Fibroblast of lung (primary cell): ENCODE data around the gene NDFIP2. TPM values are rescaled to one million over a fixed set of nuclear protein-coding genes. Genes with fewer than 3 reads are reported as not detected.
A peak's percentile ranks its signal among the peaks of the same experiment; 100 is the strongest.

Source experiments
- DNase-seq, 2 donors: peaks; one replicate each; pipeline versions ENCODE4 v3.0.0 to v3.0.0-alpha.2; 2010; ENCODE audit warnings: low read depth in 2 of 2
- H2AFZ ChIP-seq: 2 replicates; pipeline ENCODE4 v1.5.1; 2012; ENCODE audit warnings: low read length, control low read depth, inconsistent platforms
- H3K27ac ChIP-seq: 2 replicates; pipeline ENCODE4 v1.5.1; 2011; ENCODE audit warnings: low read length, control low read depth; ENCODE audit not compliant: insufficient read depth
- H3K27me3 ChIP-seq: 2 replicates; pipeline ENCODE4 v1.5.1; 2011; ENCODE audit warnings: mild to moderate bottlenecking, low read length; ENCODE audit not compliant: control insufficient read depth, insufficient read depth
- H3K36me3 ChIP-seq: 2 replicates; pipeline ENCODE4 v1.5.1; 2011; ENCODE audit warnings: low read length; ENCODE audit not compliant: control insufficient read depth, insufficient read depth
- H3K4me1 ChIP-seq: 2 replicates; pipeline ENCODE4 v1.5.1; 2011; ENCODE audit warnings: low read length; ENCODE audit not compliant: control insufficient read depth, insufficient read depth; ENCODE audit errors: extremely low read depth
- H3K4me2 ChIP-seq: 2 replicates; pipeline ENCODE4 v1.5.1; 2011; ENCODE audit warnings: low read length, control low read depth; ENCODE audit not compliant: insufficient read depth; ENCODE audit errors: extremely low read depth
- H3K4me3 ChIP-seq, 4 experiments: fragments of 200-600 bp in 1 of 4; sonication (generic) in 1 of 4; replicated peaks in 1 of 4; 2 replicates each; pipeline ENCODE4 v1.5.1; 2011 to 2016; ENCODE audit warnings: low read length in 4 of 4, low read depth in 3 of 4, mild to moderate bottlenecking in 3 of 4, control low read depth in 2 of 4, inconsistent platforms in 1 of 4, mixed read lengths in 1 of 4; ENCODE audit not compliant: insufficient read depth in 1 of 4; ENCODE audit errors: control extremely low read depth in 1 of 4
- H3K79me2 ChIP-seq: 2 replicates; pipeline ENCODE4 v1.5.1; 2012; ENCODE audit warnings: mild to moderate bottlenecking, low read length, inconsistent platforms; ENCODE audit not compliant: control insufficient read depth, insufficient read depth
- H3K9ac ChIP-seq: 2 replicates; pipeline ENCODE4 v1.5.1; 2011; ENCODE audit warnings: mild to moderate bottlenecking, low read length, control low read depth; ENCODE audit not compliant: insufficient read depth
- H3K9me3 ChIP-seq: 2 replicates; pipeline ENCODE4 v1.5.1; 2012; ENCODE audit warnings: low read depth, low read length; ENCODE audit not compliant: control insufficient read depth, insufficient read depth
- H4K20me1 ChIP-seq: 2 replicates; pipeline ENCODE4 v1.5.1; 2011; ENCODE audit warnings: low read length; ENCODE audit not compliant: control insufficient read depth, insufficient read depth; ENCODE audit errors: extremely low read depth
- EZH2 ChIP-seq: IDR thresholded peaks from 2 replicates; pipeline ENCODE4 v1.5.1; 2012; ENCODE audit warnings: low read length, control low read depth, mild to moderate bottlenecking; ENCODE audit errors: missing control alignments
- polyA plus RNA-seq, 2 donors: library from polyadenylated mRNA; depleted of rRNA in 1 of 2; stranded (reverse) in 1 of 2; unstranded in 1 of 2; fragments of >200 nt; gene quantifications; 2 replicates each; pipeline ENCODE4 v1.2.1, GENCODE V29; 2011 to 2012; ENCODE audit warnings: missing spikeins in 1 of 2
- total RNA-seq: library from RNA; depleted of rRNA; stranded (reverse); fragments of >200 nt; gene quantifications from 2 replicates; pipeline ENCODE4 v1.2.1, GENCODE V29; 2014
- TF ChIP-seq, protein P1 (sequence below), 2 donors: IDR thresholded peaks in 1 of 2; conservative IDR thresholded peaks in 1 of 2; 1 replicate in 1 of 2; 2 replicates in 1 of 2; pipeline ENCODE4 v1.5.1; 2011 to 2012; ENCODE audit warnings: low read length in 2 of 2, control low read depth in 1 of 2, inconsistent platforms in 1 of 2, low read depth in 1 of 2, mild to moderate bottlenecking in 1 of 2

The NDFIP2 gene
- total and polyA plus RNA-seq, 2 donors (not counting 1 experiment from before 2014, with no cell fraction given), result 39.1 to 46.4 TPM

DNA sequence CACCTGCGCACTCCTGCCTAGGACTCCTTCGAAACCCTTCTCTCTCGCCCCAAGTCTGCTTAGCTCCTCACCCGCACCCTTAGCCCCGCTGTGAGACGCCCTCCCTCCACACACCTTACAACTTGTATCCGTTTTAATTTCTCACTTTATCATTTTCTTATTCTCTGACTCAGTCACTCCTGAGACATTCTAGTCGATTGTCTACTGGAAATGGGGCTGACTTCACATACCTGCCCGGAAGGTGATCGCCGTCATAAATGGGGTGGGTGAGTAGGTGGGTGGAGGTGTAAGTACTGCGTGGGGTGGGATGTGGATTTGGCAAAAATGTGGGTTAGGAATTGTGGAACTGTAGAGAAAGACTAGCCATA is 714 bp downstream of the NDFIP2 start:
- Histone ChIP-seq H3K27ac (peak overlapping the region; percentile 81), H2AFZ (peak overlapping the region; percentile 64), H3K4me1 (peaks cover 7% of the 10 kb centered on the region), H3K36me3 (no peaks in the 10 kb centered on the region), H3K27me3 (peaks cover 17% of the 10 kb centered on the region), H3K4me3 (peak overlapping the region; percentile 80 to 90 (median 88)), H3K79me2 (peaks cover 16% of the 10 kb centered on the region), H3K4me2 (peak overlapping the region; percentile 93), H3K9ac (peak overlapping the region; percentile 91), H3K9me3 (no peaks in the 10 kb centered on the region), H4K20me1 (no peaks in the 10 kb centered on the region)
- no peak for TF ChIP-seq EZH2
- TF ChIP-seq, protein P1, sequence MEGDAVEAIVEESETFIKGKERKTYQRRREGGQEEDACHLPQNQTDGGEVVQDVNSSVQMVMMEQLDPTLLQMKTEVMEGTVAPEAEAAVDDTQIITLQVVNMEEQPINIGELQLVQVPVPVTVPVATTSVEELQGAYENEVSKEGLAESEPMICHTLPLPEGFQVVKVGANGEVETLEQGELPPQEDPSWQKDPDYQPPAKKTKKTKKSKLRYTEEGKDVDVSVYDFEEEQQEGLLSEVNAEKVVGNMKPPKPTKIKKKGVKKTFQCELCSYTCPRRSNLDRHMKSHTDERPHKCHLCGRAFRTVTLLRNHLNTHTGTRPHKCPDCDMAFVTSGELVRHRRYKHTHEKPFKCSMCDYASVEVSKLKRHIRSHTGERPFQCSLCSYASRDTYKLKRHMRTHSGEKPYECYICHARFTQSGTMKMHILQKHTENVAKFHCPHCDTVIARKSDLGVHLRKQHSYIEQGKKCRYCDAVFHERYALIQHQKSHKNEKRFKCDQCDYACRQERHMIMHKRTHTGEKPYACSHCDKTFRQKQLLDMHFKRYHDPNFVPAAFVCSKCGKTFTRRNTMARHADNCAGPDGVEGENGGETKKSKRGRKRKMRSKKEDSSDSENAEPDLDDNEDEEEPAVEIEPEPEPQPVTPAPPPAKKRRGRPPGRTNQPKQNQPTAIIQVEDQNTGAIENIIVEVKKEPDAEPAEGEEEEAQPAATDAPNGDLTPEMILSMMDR (conservative IDR thresholded peaks at IDR 0.05 in 1 of 2, IDR thresholded peaks at IDR 0.05 in 1 of 2; ENCODE audit: low read depth in 1 of 2, low read length in 2 of 2), result no peak
- DNase-seq, result peak in 1 of 2 donors; percentile 24

DNA sequence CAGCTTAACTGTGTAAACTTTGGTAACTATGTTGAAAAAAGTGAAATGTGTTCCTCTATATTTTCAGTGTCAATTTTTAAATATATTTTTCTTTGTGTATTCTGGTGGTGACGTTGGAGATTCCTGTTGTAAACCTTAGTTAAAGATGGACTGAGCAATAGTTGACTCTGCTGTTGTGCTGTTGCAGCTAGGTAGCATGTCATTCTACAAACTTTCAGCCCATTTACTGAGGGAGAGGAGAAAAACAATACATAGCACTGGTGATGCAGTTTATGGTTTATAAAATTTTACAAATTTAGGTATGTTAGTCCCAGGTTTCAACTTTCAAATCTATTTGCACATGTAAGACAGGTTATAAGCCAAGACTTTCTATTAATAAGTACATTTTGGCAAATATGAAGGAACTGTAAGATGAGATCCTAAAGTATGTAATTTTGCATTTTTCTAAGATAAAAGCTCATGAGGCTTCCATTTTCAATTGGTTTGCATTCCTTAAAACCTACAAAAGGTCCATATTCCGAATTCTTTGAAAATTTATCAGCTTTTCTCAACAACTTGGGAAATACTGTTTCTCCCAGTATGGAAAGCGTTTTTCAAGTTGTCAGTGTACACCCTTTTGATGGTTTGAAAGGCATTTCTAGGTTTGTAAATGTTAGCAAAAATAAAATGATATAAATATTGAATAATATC is 1.5 kb downstream of the NDFIP2 start:
- Histone ChIP-seq H3K27ac (peak overlapping the region; percentile 81), H3K36me3 (no peaks in the 10 kb centered on the region), H3K9me3 (no peaks in the 10 kb centered on the region), H3K9ac (no peak overlapping the region), H2AFZ (no peak overlapping the region), H4K20me1 (no peaks in the 10 kb centered on the region), H3K27me3 (peaks cover 16% of the 10 kb centered on the region), H3K4me2 (peak overlapping the region; percentile 93), H3K79me2 (peaks cover 19% of the 10 kb centered on the region), H3K4me3 (peak overlapping the region; percentile 80 to 90 (median 88)), H3K4me1 (peaks cover 7% of the 10 kb centered on the region)
- no peak for TF ChIP-seq EZH2
- TF ChIP-seq, protein P1 (conservative IDR thresholded peaks at IDR 0.05 in 1 of 2, IDR thresholded peaks at IDR 0.05 in 1 of 2; ENCODE audit: low read depth in 1 of 2, low read length in 2 of 2), result no peak
- DNase-seq, result peak in 1 of 2 donors; percentile 55

DNA sequence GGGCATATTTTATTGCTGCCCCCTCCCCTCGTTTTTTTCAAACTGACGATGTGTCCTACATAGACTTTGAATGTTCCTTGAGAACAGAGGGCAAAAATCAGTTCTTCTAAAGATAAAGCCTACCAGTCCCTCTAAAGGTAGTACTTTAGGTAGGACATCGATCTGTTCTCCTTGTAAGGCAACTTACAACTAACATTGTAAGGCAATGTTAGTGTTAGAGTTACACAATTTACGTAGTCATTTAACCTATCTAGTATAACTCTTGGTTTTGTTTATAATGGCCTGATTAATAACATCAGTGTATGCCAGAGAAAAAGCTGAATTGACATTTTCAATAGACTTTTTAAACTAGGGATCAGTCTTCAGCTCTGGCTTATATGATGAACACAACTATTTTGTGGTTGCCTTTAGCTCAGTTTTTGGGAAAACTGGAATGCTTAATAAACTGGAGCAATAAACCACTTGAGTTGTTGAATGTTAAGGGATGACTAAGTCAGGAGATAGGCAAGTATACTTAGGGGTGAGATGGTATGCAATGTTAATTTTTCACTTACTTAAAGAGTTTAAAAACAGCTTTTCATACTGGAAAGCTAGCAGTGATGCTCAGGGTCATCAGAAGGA is 2.2 kb downstream of the NDFIP2 start:
- peaks cover 8% of the 10 kb centered on the region for H3K27me3 ChIP-seq
- no peak overlapping the region for H3K9ac ChIP-seq
- H3K4me1 ChIP-seq, result peaks cover 7% of the 10 kb centered on the region
- H3K4me2 ChIP-seq, result peak overlapping the region; percentile 93
- DNase-seq, result peak; percentile 75 to 96
- H3K9me3 ChIP-seq, result no peaks in the 10 kb centered on the region
- peaks cover 19% of the 10 kb centered on the region for H3K79me2 ChIP-seq
- TF ChIP-seq, protein P1 (conservative IDR thresholded peaks at IDR 0.05 in 1 of 2, IDR thresholded peaks at IDR 0.05 in 1 of 2; ENCODE audit: low read depth in 1 of 2, low read length in 2 of 2), result no peak
- TF ChIP-seq EZH2, result no peak
- no peaks in the 10 kb centered on the region for H4K20me1 ChIP-seq
- H3K4me3 ChIP-seq, result peak overlapping the region in 1 of 4 experiments; percentile 10
- H3K27ac ChIP-seq, result peak overlapping the region; percentile 47
- H3K36me3 ChIP-seq, result no peaks in the 10 kb centered on the region
- H2AFZ ChIP-seq, result no peak overlapping the region
